SU-DHL-6 (cell line): Measurements from ENCODE around the gene SLC25A39.
A peak's percentile ranks its signal among the peaks of the same experiment; 100 is the strongest.

Experiments used
- H2AFZ ChIP-seq: fragments of 200-600 bp; sonication (generic); 2 replicates; pipeline ENCODE4 v1.6.1; 2014; ENCODE audit warnings: low read depth, mild to moderate bottlenecking, moderate library complexity, mixed read lengths, antibody characterized with exemption, low read length; ENCODE audit not compliant: severe bottlenecking
- H3F3A ChIP-seq: fragments of 200-600 bp; shearing (Covaris generic); 2 replicates; pipeline ENCODE4 v1.6.0; 2016; ENCODE audit warnings: antibody characterized with exemption, mild to moderate bottlenecking; ENCODE audit not compliant: insufficient read depth
- H3K27ac ChIP-seq: fragments of 200-600 bp; sonication (generic); 2 replicates; pipeline ENCODE4 v1.5.1; 2016; ENCODE audit warnings: low read depth, mild to moderate bottlenecking, low read length, moderate library complexity, mixed read lengths
- H3K27me3 ChIP-seq: fragments of 200-600 bp; sonication (generic), shearing (Covaris generic); 2 replicates; pipeline ENCODE4 v1.6.0; 2014; ENCODE audit warnings: mild to moderate bottlenecking, low read length
- H3K36me3 ChIP-seq: fragments of 200-600 bp; sonication (generic); 2 replicates; pipeline ENCODE4 v1.6.1; 2014; ENCODE audit warnings: mild to moderate bottlenecking, low read length, mixed read lengths
- H3K4me2 ChIP-seq: fragments of 300-600, 200-600 bp; shearing (Covaris generic), sonication (generic); 2 replicates; pipeline ENCODE4 v1.6.0; 2014; ENCODE audit warnings: low read length, low read depth, mild to moderate bottlenecking; ENCODE audit not compliant: poor library complexity, severe bottlenecking
- H3K4me3 ChIP-seq: fragments of 200-600 bp; sonication (generic); 2 replicates; pipeline ENCODE4 v1.5.1; 2014; ENCODE audit warnings: antibody characterized with exemption, low read length, mild to moderate bottlenecking, mixed read lengths; ENCODE audit not compliant: insufficient read depth, poor library complexity, severe bottlenecking
- H3K79me2 ChIP-seq: fragments of 200-600 bp; sonication (generic); 2 replicates; pipeline ENCODE4 v1.6.1; 2014; ENCODE audit warnings: mild to moderate bottlenecking, low read length, moderate library complexity; ENCODE audit not compliant: insufficient read depth
- H3K9ac ChIP-seq: fragments of 200-600 bp; sonication (generic); 2 replicates; pipeline ENCODE4 v1.7.0; 2014; ENCODE audit warnings: mild to moderate bottlenecking, low read length
- H3K9me2 ChIP-seq: fragments of 200-600 bp; sonication (generic); replicated peaks from 2 replicates; pipeline ENCODE4 v1.6.1; 2014; ENCODE audit warnings: low read length; ENCODE audit not compliant: insufficient read depth
- H3K9me3 ChIP-seq: fragments of 200-600 bp; sonication (generic); 2 replicates; pipeline ENCODE4 v1.6.1; 2014; ENCODE audit warnings: low read length, mixed read lengths; ENCODE audit not compliant: insufficient read depth
- H4K20me1 ChIP-seq: fragments of 200-600 bp; sonication (generic); 2 replicates; pipeline ENCODE4 v1.6.1; 2014; ENCODE audit warnings: low read depth, mild to moderate bottlenecking, antibody characterized with exemption, low read length, moderate library complexity, mixed read lengths
- EZH2phosphoT487 ChIP-seq: fragments of 200-600 bp; sonication (generic), shearing (Covaris generic); conservative IDR thresholded peaks from 2 replicates; pipeline ENCODE4 v1.6.1; 2018; ENCODE audit warnings: mild to moderate bottlenecking, antibody characterized with exemption, low read length, moderate library complexity, mixed read lengths
- TF ChIP-seq, protein P1 (sequence below): fragments of 200-600 bp; sonication (generic); IDR thresholded peaks from one replicate; pipeline ENCODE4 v1.5.1; 2017; ENCODE audit warnings: antibody characterized with exemption, mild to moderate bottlenecking, low read length, moderate library complexity; ENCODE audit not compliant: insufficient read depth, poor library complexity, severe bottlenecking

The SLC25A39 gene

DNA sequence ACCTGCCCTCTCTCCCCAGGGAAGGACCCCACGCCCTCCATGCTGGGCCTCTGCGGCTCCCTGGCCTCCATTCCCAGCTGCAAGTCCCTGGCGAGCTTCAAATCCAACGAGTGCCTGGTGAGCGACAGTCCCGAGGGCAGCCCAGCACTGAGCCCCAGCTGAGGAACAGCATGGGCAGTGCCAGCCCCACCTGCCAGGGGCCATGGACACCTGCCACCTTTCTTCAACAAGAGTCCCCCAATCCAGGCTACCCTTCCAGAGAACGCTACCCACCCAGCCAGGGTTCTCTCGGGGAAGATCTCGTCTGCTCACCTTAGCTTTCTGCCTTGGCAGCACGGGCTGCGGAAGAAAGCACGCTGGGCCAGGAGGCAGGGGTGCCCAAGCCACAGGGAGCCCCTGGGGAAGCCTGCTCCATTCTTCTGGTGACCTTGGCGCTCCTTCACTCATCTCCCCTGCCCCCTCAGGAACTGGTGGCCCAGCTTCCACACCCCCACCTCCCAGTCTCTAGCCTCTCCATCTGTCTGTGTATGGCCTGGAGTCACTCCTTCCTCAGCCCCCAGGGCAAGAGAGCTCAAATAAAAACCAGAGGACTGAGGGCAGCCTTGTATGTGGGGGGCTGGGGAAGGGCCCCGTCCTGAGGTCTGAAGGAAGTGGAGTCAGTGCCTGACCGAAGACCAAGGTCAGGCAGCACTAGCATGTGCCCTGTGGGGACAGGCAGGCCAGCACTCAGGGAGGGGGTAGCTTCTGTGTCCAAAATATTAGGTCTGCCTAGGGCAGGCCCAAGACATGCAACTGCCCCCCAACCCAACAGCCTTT lies 6.3 kb downstream of the SLC25A39 start:
- H4K20me1 ChIP-seq, result no peaks in the 10 kb centered on the region
- H3K9ac ChIP-seq, result no peak overlapping the region

DNA sequence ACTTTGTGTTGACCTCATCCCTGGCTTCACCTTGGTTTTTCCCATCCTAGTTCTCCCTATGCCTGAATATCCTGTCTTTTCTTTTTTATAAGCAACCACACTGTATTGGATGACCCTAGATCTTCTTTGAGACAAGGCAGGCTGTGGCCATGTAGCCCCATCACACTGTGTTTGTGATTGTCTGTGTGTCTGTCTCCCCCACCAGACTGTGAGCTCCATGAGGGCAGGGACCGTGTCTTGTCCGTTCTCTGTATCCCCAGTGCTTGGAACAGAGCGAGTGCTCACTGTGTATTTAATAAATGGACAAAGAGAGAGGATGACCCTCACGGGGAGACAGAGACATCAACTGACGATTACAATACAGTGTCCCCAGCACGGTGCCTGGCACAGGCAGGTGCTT lies 7.1 kb downstream of the SLC25A39 start:
- TF ChIP-seq EZH2phosphoT487, result no peak
- TF ChIP-seq, protein P1, sequence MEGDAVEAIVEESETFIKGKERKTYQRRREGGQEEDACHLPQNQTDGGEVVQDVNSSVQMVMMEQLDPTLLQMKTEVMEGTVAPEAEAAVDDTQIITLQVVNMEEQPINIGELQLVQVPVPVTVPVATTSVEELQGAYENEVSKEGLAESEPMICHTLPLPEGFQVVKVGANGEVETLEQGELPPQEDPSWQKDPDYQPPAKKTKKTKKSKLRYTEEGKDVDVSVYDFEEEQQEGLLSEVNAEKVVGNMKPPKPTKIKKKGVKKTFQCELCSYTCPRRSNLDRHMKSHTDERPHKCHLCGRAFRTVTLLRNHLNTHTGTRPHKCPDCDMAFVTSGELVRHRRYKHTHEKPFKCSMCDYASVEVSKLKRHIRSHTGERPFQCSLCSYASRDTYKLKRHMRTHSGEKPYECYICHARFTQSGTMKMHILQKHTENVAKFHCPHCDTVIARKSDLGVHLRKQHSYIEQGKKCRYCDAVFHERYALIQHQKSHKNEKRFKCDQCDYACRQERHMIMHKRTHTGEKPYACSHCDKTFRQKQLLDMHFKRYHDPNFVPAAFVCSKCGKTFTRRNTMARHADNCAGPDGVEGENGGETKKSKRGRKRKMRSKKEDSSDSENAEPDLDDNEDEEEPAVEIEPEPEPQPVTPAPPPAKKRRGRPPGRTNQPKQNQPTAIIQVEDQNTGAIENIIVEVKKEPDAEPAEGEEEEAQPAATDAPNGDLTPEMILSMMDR, result no peak
- Histone ChIP-seq H2AFZ (no peak overlapping the region), H3F3A (no peaks in the 10 kb centered on the region), H3K4me2 (no peak overlapping the region), H3K9me2 (no peaks in the 10 kb centered on the region), H4K20me1 (no peaks in the 10 kb centered on the region), H3K9me3 (no peaks in the 10 kb centered on the region), H3K79me2 (no peaks in the 10 kb centered on the region), H3K9ac (no peak overlapping the region), H3K27ac (no peak overlapping the region), H3K36me3 (no peaks in the 10 kb centered on the region), H3K27me3 (no peaks in the 10 kb centered on the region), H3K4me3 (no peak overlapping the region)

More for the DNA sequence above, 6.3 kb downstream of the SLC25A39 start:
- no peaks in the 10 kb centered on the region for H3K9me3 ChIP-seq
- H3K9me2 ChIP-seq, result no peaks in the 10 kb centered on the region
- H3K27ac ChIP-seq, result no peak overlapping the region
- H3K36me3 ChIP-seq, result no peaks in the 10 kb centered on the region
- no peak overlapping the region for H3K4me3 ChIP-seq
- no peak overlapping the region for H2AFZ ChIP-seq
- H3F3A ChIP-seq, result no peaks in the 10 kb centered on the region
- H3K4me2 ChIP-seq, result no peak overlapping the region
- TF ChIP-seq, protein P1, result no peak
- no peak for TF ChIP-seq EZH2phosphoT487
- no peaks in the 10 kb centered on the region for H3K79me2 ChIP-seq
- no peaks in the 10 kb centered on the region for H3K27me3 ChIP-seq

DNA sequence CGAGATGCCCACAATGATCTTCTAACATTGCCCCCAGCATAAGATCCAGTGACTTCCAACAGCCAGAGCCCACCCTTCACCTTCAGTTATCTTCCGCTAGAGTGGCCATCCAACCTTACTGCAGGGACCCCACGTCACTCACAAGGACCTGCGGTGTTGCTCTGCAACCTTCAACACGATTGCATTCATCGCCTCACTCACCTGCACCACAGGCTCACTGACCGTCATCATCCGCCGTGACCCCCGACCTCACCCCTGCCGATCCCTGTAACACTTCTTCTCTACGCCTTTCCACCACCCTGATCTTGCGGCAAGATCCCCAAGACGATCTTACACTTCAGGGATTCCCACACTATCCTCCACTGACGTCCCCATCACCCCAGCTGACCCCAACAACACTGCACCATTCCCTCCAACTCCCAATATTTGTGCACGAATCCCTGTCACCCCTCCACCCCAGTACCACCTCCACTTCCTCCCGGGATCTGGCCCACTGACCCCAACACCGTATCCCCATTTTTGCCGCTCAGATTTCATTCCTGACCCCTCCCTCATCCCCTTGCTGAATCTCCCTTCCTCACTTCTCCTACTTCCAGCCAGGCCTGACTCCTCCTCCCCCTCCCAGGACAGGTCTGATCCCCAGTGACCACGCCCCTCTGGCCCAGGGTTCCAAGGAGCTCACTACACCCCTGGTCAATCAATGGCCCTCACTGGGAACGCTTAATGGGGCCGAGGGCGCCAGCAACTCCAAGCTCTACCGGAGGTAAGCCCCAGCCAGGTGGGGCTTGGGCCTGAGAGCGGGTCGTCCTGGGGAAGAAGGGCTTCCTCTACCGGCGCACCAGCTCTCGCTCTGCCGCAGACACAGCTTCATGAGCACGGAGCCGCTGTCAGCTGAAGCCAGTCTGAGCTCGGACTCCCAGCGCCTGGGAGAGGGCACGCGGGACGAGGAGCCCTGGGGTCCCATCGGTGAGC lies 8.6 kb downstream of the SLC25A39 start:
- H3K27ac ChIP-seq, result no peak overlapping the region
- no peak overlapping the region for H3K9ac ChIP-seq
- no peak overlapping the region for H2AFZ ChIP-seq
- no peaks in the 10 kb centered on the region for H3K36me3 ChIP-seq
- H4K20me1 ChIP-seq, result no peaks in the 10 kb centered on the region
- H3K9me3 ChIP-seq, result no peaks in the 10 kb centered on the region
- H3K9me2 ChIP-seq, result no peaks in the 10 kb centered on the region
- H3K4me3 ChIP-seq, result no peak overlapping the region
- H3K79me2 ChIP-seq, result no peaks in the 10 kb centered on the region
- TF ChIP-seq, protein P1, result no peak
- no peak for TF ChIP-seq EZH2phosphoT487
- H3K4me2 ChIP-seq, result peak overlapping the region; percentile 28
- no peaks in the 10 kb centered on the region for H3K27me3 ChIP-seq
- H3F3A ChIP-seq, result no peaks in the 10 kb centered on the region
